Common myeloid progenitor, CD34-positive (primary cell): ENCODE results near the gene CSTB. TPM values are rescaled to one million over a fixed set of nuclear protein-coding genes. Genes with fewer than 3 reads are reported as not detected.
A peak's percentile ranks its signal among the peaks of the same experiment; 100 is the strongest.
"Not testable (repeated sequence)": the region's sequence is repeated elsewhere in the genome, so short reads cannot be mapped to it uniquely, and the experiment has no call there.

Experiments used
- CTCF ChIA-PET: fragments of 350-600 bp; sonication (Branson Sonifier 250); formaldehyde crosslinking; loops from one replicate; lab custom pipeline; 2021; ENCODE audit warnings: antibody characterized with exemption; lab: Charles Lee
- POLR2A ChIA-PET: fragments of 350-600 bp; sonication (Branson Sonifier 250); formaldehyde crosslinking; loops from one replicate; lab custom pipeline; 2021; ENCODE audit warnings: antibody characterized with exemption; lab: Charles Lee
- DNase-seq, 3 donors: peaks; one replicate each; pipeline versions ENCODE4 v3.0.0 to v3.0.0-alpha.2; 2013
- H3K27ac ChIP-seq, 2 experiments: 1 replicate in 1 of 2; 2 replicates in 1 of 2; pipeline ENCODE4 v1.7.0; 2013; ENCODE audit warnings: inconsistent platforms in 2 of 2, low read length in 2 of 2, mild to moderate bottlenecking in 2 of 2, low read depth in 1 of 2, moderate library complexity in 1 of 2; ENCODE audit not compliant: severe bottlenecking in 2 of 2, insufficient read depth in 1 of 2, poor library complexity in 1 of 2
- H3K27me3 ChIP-seq, 5 experiments: replicated peaks in 2 of 5; 1 replicate in 3 of 5; 2 replicates in 2 of 5; pipeline versions ENCODE4 v1.6.1 to v1.7.0; 2013; ENCODE audit warnings: low read length in 4 of 5, mild to moderate bottlenecking in 2 of 5, moderate library complexity in 2 of 5, inconsistent platforms in 1 of 5; ENCODE audit not compliant: insufficient read depth in 5 of 5, control insufficient read depth in 4 of 5
- H3K36me3 ChIP-seq, 4 experiments: 1 replicate in 2 of 4; 2 replicates in 2 of 4; pipeline versions ENCODE4 v1.6.1 to v1.7.0; 2013; ENCODE audit warnings: low read length in 3 of 4, control low read depth in 1 of 4, mild to moderate bottlenecking in 1 of 4; ENCODE audit not compliant: control insufficient read depth in 4 of 4, insufficient read depth in 4 of 4
- H3K4me1 ChIP-seq, 4 experiments: 1 replicate in 3 of 4; 2 replicates in 1 of 4; pipeline versions ENCODE4 v1.6.1 to v1.7.1; 2013; ENCODE audit warnings: low read length in 3 of 4, mild to moderate bottlenecking in 3 of 4, control low read depth in 1 of 4, inconsistent platforms in 1 of 4, moderate library complexity in 1 of 4; ENCODE audit not compliant: control insufficient read depth in 4 of 4, insufficient read depth in 4 of 4; ENCODE audit errors: control extremely low read depth in 1 of 4
- H3K4me3 ChIP-seq, 7 experiments: 1 replicate in 4 of 7; 2 replicates in 3 of 7; pipeline versions ENCODE4 v1.5.1 to v1.7.0; 2013; ENCODE audit warnings: mild to moderate bottlenecking in 7 of 7, low read length in 6 of 7, moderate library complexity in 6 of 7, inconsistent platforms in 2 of 7, low read depth in 2 of 7, control low read depth in 1 of 7; ENCODE audit not compliant: insufficient read depth in 4 of 7, control insufficient read depth in 1 of 7; ENCODE audit errors: extremely low read depth in 1 of 7
- H3K9me3 ChIP-seq, 5 experiments: 1 replicate in 4 of 5; 2 replicates in 1 of 5; pipeline versions ENCODE4 v1.6.1 to v1.7.1; 2013; ENCODE audit warnings: low read length in 4 of 5, mild to moderate bottlenecking in 2 of 5, inconsistent platforms in 1 of 5, low read depth in 1 of 5, moderate library complexity in 1 of 5; ENCODE audit not compliant: control insufficient read depth in 4 of 5, insufficient read depth in 2 of 5; ENCODE audit errors: control extremely low read depth in 1 of 5
- WGBS: methylation state at CpG from one replicate; pipeline ENCODE4 v1.1.5; 2013; ENCODE audit not compliant: insufficient coverage; 5-methylcytosine and 5-hydroxymethylcytosine counted together
- polyA plus RNA-seq: library from polyadenylated mRNA; unstranded; fragments of 120-200 nt; gene quantifications from one replicate; pipeline ENCODE4 v1.2.1, GENCODE V29; 2013

The CSTB gene, protein sequence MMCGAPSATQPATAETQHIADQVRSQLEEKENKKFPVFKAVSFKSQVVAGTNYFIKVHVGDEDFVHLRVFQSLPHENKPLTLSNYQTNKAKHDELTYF
- 20.5 TPM for polyA plus RNA-seq

DNA sequence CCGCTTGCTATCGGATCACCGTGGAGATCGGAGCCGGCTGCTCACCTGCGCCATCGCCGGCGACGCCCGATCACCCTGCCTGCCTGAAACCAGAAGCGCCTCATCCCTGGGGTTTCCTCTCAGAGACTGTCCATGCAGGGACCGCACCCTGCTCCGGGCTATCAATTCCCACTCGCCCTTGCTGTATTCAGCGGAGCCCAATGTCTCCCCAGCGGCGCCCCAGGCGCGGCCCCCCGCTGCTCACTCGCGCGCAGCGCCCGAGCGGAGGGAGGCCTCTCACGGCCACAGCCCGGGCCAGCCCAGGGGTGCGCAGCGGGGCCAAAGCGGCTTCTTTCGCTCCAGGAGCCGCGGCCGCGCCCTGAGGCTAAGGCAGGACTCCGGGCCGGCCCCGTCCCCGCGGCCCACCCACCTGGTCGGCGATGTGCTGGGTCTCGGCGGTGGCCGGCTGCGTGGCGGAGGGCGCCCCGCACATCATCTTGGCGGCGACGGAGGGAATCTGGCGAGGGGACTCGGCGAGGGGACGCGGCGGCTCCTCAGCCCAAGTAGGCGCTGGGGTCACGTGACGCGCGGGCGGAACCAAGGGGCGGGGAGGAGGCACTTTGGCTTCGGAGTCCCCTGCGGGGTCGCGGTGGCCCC lies at the start of gene CSTB:
TSS of gene CSTB (minus strand) at position 514 of the 636 bp plus-strand sequence. CDS start at position 475, 39 bp downstream.
- WGBS = under 1% methylated on average over 48 of the region's 71 CpGs
- Histone ChIP-seq H3K27me3 (no peaks in the 10 kb centered on the region), H3K9me3 (no peaks in the 10 kb centered on the region), H3K4me3 (peak within 1 kb of the TSS; percentile 54 to 88 (median 81)), H3K4me1 (peaks cover 0 to 31% (median 18%) of the 10 kb centered on the region in 4 experiments), H3K36me3 (peaks cover 2 to 23% (median 12%) of the 10 kb centered on the region in 4 experiments), H3K27ac (peak within 1 kb of the TSS in 1 of 2 experiments; percentile 75)
- CTCF ChIA-PET = no interaction called here
- peak; percentile 71 to 87 (median 85) for DNase-seq
- POLR2A ChIA-PET = no interaction called here

- WGBS = 93% methylated on average over 20 of the region's 24 CpGs
- Histone ChIP-seq H3K4me3 (no peak overlapping the region), H3K9me3 (no peaks in the 10 kb centered on the region), H3K27ac (no peak overlapping the region), H3K36me3 (no peaks in the 10 kb centered on the region), H3K27me3 (peaks cover 0 to 8% (median 2%) of the 10 kb centered on the region in 5 experiments), H3K4me1 (peaks cover 0 to 6% (median 1%) of the 10 kb centered on the region in 4 experiments)
- no peak for DNase-seq
- ChIA-PET CTCF (interaction anchor here (0.8 to 1.9 kb wide), 9 partner anchors 11 to 152 kb away, joined by 3 to 8 read pairs (median 4); no protein-coding TSS in a partner anchor), POLR2A (no interaction called here)
These were observed 49.3 kb upstream of the CSTB start for GRCh38 chr21:43825242-43825935.

- Histone ChIP-seq H3K27ac (no peak overlapping the region), H3K4me1 (peaks cover 0 to 4% (median under 1%) of the 10 kb centered on the region in 4 experiments), H3K4me3 (no peak overlapping the region), H3K36me3 (no peaks in the 10 kb centered on the region), H3K9me3 (peaks cover 0 to 2% (median 0%) of the 10 kb centered on the region in 5 experiments), H3K27me3 (peaks cover 0 to 6% (median 0%) of the 10 kb centered on the region in 5 experiments)
- 92% methylated on average over 13 of the region's 17 CpGs for WGBS
- no peak for DNase-seq
- ChIA-PET CTCF (interaction anchor here (1.0 to 1.9 kb wide), 4 partner anchors 13 to 151 kb away, joined by 3 to 6 read pairs (median 4); no protein-coding TSS in a partner anchor), POLR2A (no interaction called here)
These were observed 48.5 kb upstream of the CSTB start for GRCh38 chr21:43824333-43825241.

GRCh38 chr21:43822741-43823140 lies 46.6 kb upstream of the CSTB start:
- POLR2A ChIA-PET = not testable (repeated sequence)

GRCh38 chr21:43822166-43822565 lies 46.1 kb upstream of the CSTB start:
- WGBS = 91% methylated on average over 10 of the region's 25 CpGs
- H3K27me3 ChIP-seq, H3K4me3 ChIP-seq, DNase-seq, H3K36me3 ChIP-seq, POLR2A ChIA-PET, H3K27ac ChIP-seq, H3K9me3 ChIP-seq: not testable (repeated sequence)
- CTCF ChIA-PET = interaction anchor here (1.8 kb wide), 1 partner anchor 97 kb away, joined by 4 read pairs; no protein-coding TSS in a partner anchor
- peaks cover 0 to 13% (median 0%) of the 10 kb centered on the region in 4 experiments for H3K4me1 ChIP-seq

More at GRCh38 chr21:43822741-43823140, 46.6 kb upstream of the CSTB start:
- not testable (repeated sequence) for H3K36me3 ChIP-seq, H3K27ac ChIP-seq, H3K4me3 ChIP-seq, H3K9me3 ChIP-seq, H3K4me1 ChIP-seq, H3K27me3 ChIP-seq, DNase-seq
- WGBS = no CpG with 5 or more reads among the region's 5 CpGs
- CTCF ChIA-PET = interaction anchor here (1.8 kb wide), 1 partner anchor 96 kb away, joined by 4 read pairs; no protein-coding TSS in a partner anchor

DNA sequence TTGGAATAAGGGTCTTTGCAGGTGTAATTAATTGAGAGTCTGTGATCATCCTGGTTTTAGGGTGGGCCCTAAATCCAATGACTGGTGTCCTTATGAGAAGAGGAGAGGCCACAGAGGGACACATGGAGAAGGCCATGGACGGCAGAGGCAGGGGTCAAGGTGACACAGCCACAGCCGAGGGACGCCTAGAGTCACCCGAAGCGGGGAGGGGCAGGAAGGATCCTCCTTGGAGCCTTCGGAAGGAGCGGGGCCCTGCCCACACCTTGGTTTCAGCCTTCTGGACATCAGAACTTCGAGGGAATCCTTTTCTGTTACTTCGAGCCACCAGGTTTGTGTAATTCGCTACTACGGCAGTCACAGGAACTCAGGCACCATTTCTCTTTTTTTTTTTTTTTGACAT lies 44.4 kb upstream of the CSTB start:
- CTCF ChIA-PET = interaction anchor here (1.1 to 2.0 kb wide), 4 partner anchors 9 to 107 kb away, joined by 4 to 8 read pairs (median 5); no protein-coding TSS in a partner anchor
- no peak overlapping the region for H3K4me3 ChIP-seq
- no peaks in the 10 kb centered on the region for H3K36me3 ChIP-seq
- H3K9me3 ChIP-seq = peaks cover 0 to 10% (median 7%) of the 10 kb centered on the region in 5 experiments
- H3K4me1 ChIP-seq = peaks cover 0 to 14% (median 0%) of the 10 kb centered on the region in 4 experiments
- 99% methylated on average over 11 of the region's 11 CpGs for WGBS
- no peak for DNase-seq
- peaks cover 0 to 6% (median 0%) of the 10 kb centered on the region in 5 experiments for H3K27me3 ChIP-seq
- POLR2A ChIA-PET = no interaction called here
- H3K27ac ChIP-seq = no peak overlapping the region
